Upper lobe of left lung (tissue), 6 donors: Measurements from ENCODE around the gene PRXL2C. TPM values are rescaled to one million over a fixed set of nuclear protein-coding genes. Genes with fewer than 3 reads are reported as not detected.

Source experiments
- ATAC-seq, 2 donors: fragments of 200-7000 bp; cut with Tn5 transposase; one replicate each; pipeline ENCODE4 v1.9.1; 2022; ENCODE audit warnings: mild to moderate bottlenecking in 2 of 2, moderate library complexity in 2 of 2; ENCODE audit not compliant: low FRiP score in 2 of 2
- DNase-seq, 2 donors: peaks; one replicate each; pipeline ENCODE4 v3.0.0-alpha.2; 2019 to 2020
- H3K27ac ChIP-seq, 4 donors: fragments of 200-600 bp; sonication (generic); one replicate each; pipeline ENCODE4 v1.5.1; 2016 to 2019
- H3K27me3 ChIP-seq, 4 donors: fragments of 200-600 bp; sonication (generic); one replicate each; pipeline ENCODE4 v1.5.1; 2017 to 2019
- H3K36me3 ChIP-seq, 4 donors: fragments of 200-600 bp; sonication (generic); one replicate each; pipeline ENCODE4 v1.5.1; 2016 to 2019
- H3K4me1 ChIP-seq, 4 donors: fragments of 200-600 bp; sonication (generic); one replicate each; pipeline ENCODE4 v1.5.1; 2018 to 2019
- H3K4me3 ChIP-seq, 4 donors: fragments of 200-600 bp; sonication (generic); one replicate each; pipeline ENCODE4 v1.5.1; 2017 to 2019; ENCODE audit warnings: mild to moderate bottlenecking in 2 of 4, moderate library complexity in 1 of 4
- H3K9me3 ChIP-seq, 4 donors: fragments of 200-600 bp; sonication (generic); one replicate each; pipeline ENCODE4 v1.5.1; 2018 to 2019
- CTCF ChIP-seq, 6 experiments: fragments of 450-650 bp in 4 of 6; fragments of 200-600 bp in 2 of 6; sonication (generic) in 2 of 6; IDR thresholded peaks; one replicate each; pipeline ENCODE4 v1.5.1; 2016 to 2019; ENCODE audit warnings: antibody characterized with exemption in 6 of 6
- EP300 ChIP-seq, 4 donors: sonication (generic); formaldehyde crosslinking; IDR thresholded peaks; one replicate each; pipeline ENCODE4 v1.5.1; 2017; ENCODE audit warnings: antibody characterized with exemption in 4 of 4, control low read depth in 2 of 4
- POLR2A ChIP-seq, 4 donors: fragments of 450-650 bp; IDR thresholded peaks; one replicate each; pipeline ENCODE4 v1.5.1; 2016 to 2017; ENCODE audit warnings: antibody characterized with exemption in 4 of 4, mild to moderate bottlenecking in 2 of 4
- POLR2AphosphoS5 ChIP-seq, 2 donors: sonication (generic); formaldehyde crosslinking; IDR thresholded peaks; one replicate each; pipeline ENCODE4 v1.5.1; 2017; ENCODE audit warnings: antibody characterized with exemption in 2 of 2
- WGBS, 2 donors: methylation state at CpG; one replicate each; pipeline ENCODE4 v1.1.5; 2017 to 2018; 5-methylcytosine and 5-hydroxymethylcytosine counted together
- total RNA-seq, 6 donors: library from RNA; depleted of rRNA in 4 of 6; stranded (reverse); fragments of >200 nt in 4 of 6; gene quantifications; one replicate each; pipeline versions ENCODE4 v1.1.0 to v1.2.1, GENCODE V29; 2016 to 2021
- donor health status: DM: no; HTN: no; CAD: no; lungs with moderate emphysema.
- donor health status: DM: no; HTN: yes; CAD: no; lungs with severe emphysema.

PRXL2C gene
- total RNA-seq, 6 donors from 2014 or later = 3.8 to 32.7 (median 23.9) TPM

GRCh38 chr9:96621618-96622017 lies 33.5 kb downstream of the PRXL2C start:
- H3K27me3 ChIP-seq = peaks cover 0 to 7% (median 2%) of the 10 kb centered on the region in 4 donors
- TF ChIP-seq CTCF (IDR thresholded peaks at IDR 0.05) (no peak), POLR2AphosphoS5 (IDR thresholded peaks at IDR 0.05) (no peak), POLR2A (IDR thresholded peaks at IDR 0.05) (no peak), EP300 (IDR thresholded peaks at IDR 0.05) (no peak)
- no peaks in the 10 kb centered on the region for H3K36me3 ChIP-seq
- DNase-seq = no peak
- no peak overlapping the region for H3K4me3 ChIP-seq
- H3K27ac ChIP-seq = no peak overlapping the region
- peaks cover 10 to 17% (median 14%) of the 10 kb centered on the region in 4 donors for H3K4me1 ChIP-seq
- 74 to 77% methylated on average over 4 of the region's 4 CpGs for WGBS, 2 donors
- no peak for ATAC-seq
- H3K9me3 ChIP-seq = no peaks in the 10 kb centered on the region

- no peak for TF ChIP-seq CTCF (IDR thresholded peaks at IDR 0.05)
- no peak for TF ChIP-seq POLR2A (IDR thresholded peaks at IDR 0.05)
- no peak for TF ChIP-seq EP300 (IDR thresholded peaks at IDR 0.05)
- TF ChIP-seq POLR2AphosphoS5 (IDR thresholded peaks at IDR 0.05) = no peak
- 50 to 68% methylated on average over 7 of the region's 7 CpGs for WGBS, 2 donors
- Histone ChIP-seq H3K4me3 (no peak overlapping the region), H3K36me3 (no peaks in the 10 kb centered on the region), H3K4me1 (peaks cover 10 to 17% (median 14%) of the 10 kb centered on the region in 4 donors), H3K27ac (no peak overlapping the region), H3K9me3 (no peaks in the 10 kb centered on the region), H3K27me3 (peaks cover 0 to 7% (median 2%) of the 10 kb centered on the region in 4 donors)
- DNase-seq = no peak
- no peak for ATAC-seq
Measured at GRCh38 chr9:96620832-96621269, 34.3 kb downstream of the PRXL2C start.

- DNase-seq (no peak), ATAC-seq (no peak)
- Histone ChIP-seq H3K9me3 (no peaks in the 10 kb centered on the region), H3K36me3 (no peaks in the 10 kb centered on the region), H3K4me3 (peak overlapping the region in 3 of 4 donors; percentile 56 to 71 (median 62)), H3K4me1 (peaks cover 10 to 17% (median 14%) of the 10 kb centered on the region in 4 donors), H3K27ac (peak overlapping the region in 1 of 4 donors; percentile 64), H3K27me3 (peaks cover 0 to 7% (median 2%) of the 10 kb centered on the region in 4 donors)
- TF ChIP-seq POLR2AphosphoS5 (IDR thresholded peaks at IDR 0.05) = no peak
- no peak for TF ChIP-seq EP300 (IDR thresholded peaks at IDR 0.05)
- no peak for TF ChIP-seq CTCF (IDR thresholded peaks at IDR 0.05)
- TF ChIP-seq POLR2A (IDR thresholded peaks at IDR 0.05) = no peak
- 63 to 65% methylated on average over 11 of the region's 11 CpGs for WGBS, 2 donors
Measured at GRCh38 chr9:96620181-96620514, 35.0 kb downstream of the PRXL2C start.

- no peaks in the 10 kb centered on the region for H3K36me3 ChIP-seq
- ATAC-seq (peak; percentile 72 to 89), DNase-seq (peak; percentile 90 to 92)
- H3K4me3 ChIP-seq = peak within 1 kb of the TSS; percentile 36 to 71 (median 66)
- H3K4me1 ChIP-seq = peaks cover 10 to 17% (median 14%) of the 10 kb centered on the region in 4 donors
- H3K9me3 ChIP-seq = no peaks in the 10 kb centered on the region
- H3K27ac ChIP-seq = peak within 1 kb of the TSS; percentile 22 to 76 (median 56)
- peaks cover 0 to 7% (median 2%) of the 10 kb centered on the region in 4 donors for H3K27me3 ChIP-seq
- no peak for TF ChIP-seq EP300 (IDR thresholded peaks at IDR 0.05)
- no peak for TF ChIP-seq POLR2AphosphoS5 (IDR thresholded peaks at IDR 0.05)
- TF ChIP-seq CTCF (IDR thresholded peaks at IDR 0.05) = peak in 4 of 6 experiments; percentile 35 to 50 (median 43)
- no peak for TF ChIP-seq POLR2A (IDR thresholded peaks at IDR 0.05)
- WGBS, 2 donors = 5 to 9% methylated on average over 5 to 12 of the region's 66 CpGs
Measured at GRCh38 chr9:96619491-96620180, 35.5 kb downstream of the PRXL2C start, which contains the start of gene CDC14B. Gene CDC14B (minus strand): TSS chr9:96619843. CDS start chr9:96619378, 465 bp downstream.
